ENCODE measurements around the gene TMCO4.

DNA sequence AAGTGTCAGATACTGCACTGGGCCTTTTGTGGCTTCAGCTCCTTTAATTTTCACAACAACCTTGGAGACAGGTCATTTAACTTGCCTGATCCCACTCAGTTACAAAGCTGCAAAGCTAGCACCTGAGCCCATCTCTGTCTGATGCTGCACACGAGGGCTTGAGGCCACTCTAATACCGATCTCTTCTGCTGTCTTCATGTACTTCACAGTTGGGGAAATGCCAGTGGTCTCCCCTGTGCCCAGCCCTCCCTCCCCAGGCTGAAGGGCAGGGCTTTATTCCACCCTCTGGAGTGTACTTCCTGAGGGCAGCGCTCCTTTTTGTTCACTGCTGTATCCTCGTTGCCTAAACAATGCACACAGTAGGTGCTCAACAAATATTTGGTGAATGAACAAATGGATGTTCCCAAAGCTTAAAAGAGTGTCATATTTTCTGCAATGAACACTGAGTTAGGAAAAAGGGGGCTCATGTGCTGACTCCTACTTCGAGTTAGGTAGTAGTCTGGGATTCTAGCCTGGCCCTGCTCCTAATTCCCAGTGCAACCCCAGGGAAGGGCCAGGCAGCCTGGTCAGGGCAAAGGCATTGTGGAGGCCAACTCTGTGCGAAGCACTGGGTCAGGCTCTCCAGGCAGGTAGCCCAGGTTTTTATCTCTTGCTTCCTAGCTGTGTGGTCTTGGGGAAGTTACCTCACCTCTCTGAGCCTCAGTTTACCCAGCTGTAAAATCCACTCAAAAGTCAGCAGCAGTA lies 1.1 kb downstream of the TMCO4 start:
- TF ChIP-seq, protein P1, sequence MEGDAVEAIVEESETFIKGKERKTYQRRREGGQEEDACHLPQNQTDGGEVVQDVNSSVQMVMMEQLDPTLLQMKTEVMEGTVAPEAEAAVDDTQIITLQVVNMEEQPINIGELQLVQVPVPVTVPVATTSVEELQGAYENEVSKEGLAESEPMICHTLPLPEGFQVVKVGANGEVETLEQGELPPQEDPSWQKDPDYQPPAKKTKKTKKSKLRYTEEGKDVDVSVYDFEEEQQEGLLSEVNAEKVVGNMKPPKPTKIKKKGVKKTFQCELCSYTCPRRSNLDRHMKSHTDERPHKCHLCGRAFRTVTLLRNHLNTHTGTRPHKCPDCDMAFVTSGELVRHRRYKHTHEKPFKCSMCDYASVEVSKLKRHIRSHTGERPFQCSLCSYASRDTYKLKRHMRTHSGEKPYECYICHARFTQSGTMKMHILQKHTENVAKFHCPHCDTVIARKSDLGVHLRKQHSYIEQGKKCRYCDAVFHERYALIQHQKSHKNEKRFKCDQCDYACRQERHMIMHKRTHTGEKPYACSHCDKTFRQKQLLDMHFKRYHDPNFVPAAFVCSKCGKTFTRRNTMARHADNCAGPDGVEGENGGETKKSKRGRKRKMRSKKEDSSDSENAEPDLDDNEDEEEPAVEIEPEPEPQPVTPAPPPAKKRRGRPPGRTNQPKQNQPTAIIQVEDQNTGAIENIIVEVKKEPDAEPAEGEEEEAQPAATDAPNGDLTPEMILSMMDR (IDR thresholded peaks at IDR 0.05; ENCODE audit: extremely low read depth in 1 of 2, insufficient read depth in 1 of 2, low read depth in 1 of 2, low read length in 2 of 2), result no peak
- TF ChIP-seq POLR2A (IDR thresholded peaks at IDR 0.05; ENCODE audit: low read depth, low read length) (no peak), POLR2AphosphoS5 (IDR thresholded peaks at IDR 0.05; ENCODE audit: insufficient read depth, low read depth, low read length) (no peak), EZH2 (IDR thresholded peaks at IDR 0.05; ENCODE audit: borderline replicate concordance, low read depth, low read length, severe bottlenecking) (no peak), JUN (IDR thresholded peaks at IDR 0.05; ENCODE audit: borderline replicate concordance, insufficient read depth, insufficient read length, low read depth) (no peak), FOS (IDR thresholded peaks at IDR 0.05; ENCODE audit: borderline replicate concordance, insufficient read depth, low read length) (no peak), MYC (IDR thresholded peaks at IDR 0.05; ENCODE audit: low read depth, low read length) (no peak), GATA2 (IDR thresholded peaks at IDR 0.05; ENCODE audit: insufficient read depth, insufficient read length, low read depth, low read length) (no peak)
- TF ChIP-seq, protein P2, sequence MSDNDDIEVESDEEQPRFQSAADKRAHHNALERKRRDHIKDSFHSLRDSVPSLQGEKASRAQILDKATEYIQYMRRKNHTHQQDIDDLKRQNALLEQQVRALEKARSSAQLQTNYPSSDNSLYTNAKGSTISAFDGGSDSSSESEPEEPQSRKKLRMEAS (IDR thresholded peaks at IDR 0.05; ENCODE audit: insufficient read depth, insufficient read length), result no peak
